Ishikawa (cell line): ENCODE data around the gene THRA.

Experiments
- CEBPB ChIP-seq: IDR thresholded peaks from 2 replicates; pipeline ENCODE4 v1.6.1; 2012
- MAX ChIP-seq: IDR thresholded peaks from 2 replicates; pipeline ENCODE4 v1.6.1; 2012
- TEAD4 ChIP-seq: IDR thresholded peaks from 2 replicates; pipeline ENCODE4 v1.6.1; 2012
- YY1 ChIP-seq: IDR thresholded peaks from 2 replicates; pipeline ENCODE4 v1.6.1; 2012; ENCODE audit warnings: low read depth

- TF ChIP-seq MAX, result no peak
- no peak for TF ChIP-seq CEBPB
- no peak for TF ChIP-seq TEAD4
- TF ChIP-seq YY1, result no peak
These were observed 26.5 kb downstream of the THRA start for GRCh38 chr17:40089077-40089895.
